PC-3 (cell line): Measurements from ENCODE around the gene WWC1.

ENCODE experiments used
- CTCF ChIP-seq: fragments of 300-600 bp; sonication (generic); conservative IDR thresholded peaks from 2 replicates; pipeline ENCODE4 v1.5.1; 2017; ENCODE audit warnings: antibody characterized with exemption, low read depth, mild to moderate bottlenecking, low read length
- EZH2 ChIP-seq: fragments of 300-600 bp; sonication (generic); IDR thresholded peaks from one replicate; pipeline ENCODE4 v1.6.1; 2017; ENCODE audit warnings: antibody characterized with exemption, mild to moderate bottlenecking, low read length; ENCODE audit not compliant: unreplicated experiment

DNA sequence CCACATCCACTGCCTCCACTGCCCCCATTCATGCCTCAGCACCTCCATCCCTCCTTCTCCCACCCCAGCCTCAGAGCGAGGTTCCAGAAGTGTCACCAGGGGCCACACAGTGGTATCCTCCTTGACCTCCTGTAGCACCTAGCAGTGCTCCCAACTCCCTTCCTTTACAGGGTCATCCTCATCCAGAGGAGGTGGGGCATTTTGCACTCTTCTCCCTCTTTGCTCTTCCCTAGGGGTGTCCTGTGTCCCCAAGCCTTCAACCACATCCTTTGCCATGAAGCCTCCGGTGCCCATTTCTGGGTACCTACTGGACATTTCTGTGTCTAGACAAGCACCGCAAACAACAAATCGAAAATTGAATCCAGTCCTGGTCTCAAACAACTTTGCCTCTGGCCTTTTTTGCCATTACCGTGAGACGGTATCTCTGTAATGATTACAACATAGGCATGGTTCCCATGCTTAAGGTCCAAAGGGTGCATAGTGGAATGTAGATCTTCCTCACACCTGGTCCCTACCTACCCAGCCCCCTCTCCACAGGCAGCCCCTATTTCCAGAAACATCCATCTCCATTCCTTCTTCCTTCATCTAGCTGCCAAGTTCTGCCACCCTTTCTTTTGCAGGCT is 17.6 kb downstream of the WWC1 start:
- no peak for TF ChIP-seq CTCF
- TF ChIP-seq EZH2, result no peak
